Measurements from ENCODE around the gene IRF6.

GRCh38 chr1:209855006-209855405 lies 49.1 kb upstream of the IRF6 start:
- TF ChIP-seq CTCF (IDR thresholded peaks at IDR 0.05) (no peak), POLR2A (IDR thresholded peaks at IDR 0.05) (no peak)
